HG03565 (cell line): ENCODE measurements around the gene APOO.
"Not testable (repeated sequence)": the region's sequence is repeated elsewhere in the genome, so short reads cannot be mapped to it uniquely, and the experiment has no call there.

Experiments used
- ATAC-seq: cut with Tn5 transposase; IDR thresholded peaks from one replicate; pipeline ENCODE4 v1.9.1; 2021; ENCODE audit warnings: mild to moderate bottlenecking, moderate library complexity; ENCODE audit not compliant: unreplicated experiment

The APOO gene

DNA sequence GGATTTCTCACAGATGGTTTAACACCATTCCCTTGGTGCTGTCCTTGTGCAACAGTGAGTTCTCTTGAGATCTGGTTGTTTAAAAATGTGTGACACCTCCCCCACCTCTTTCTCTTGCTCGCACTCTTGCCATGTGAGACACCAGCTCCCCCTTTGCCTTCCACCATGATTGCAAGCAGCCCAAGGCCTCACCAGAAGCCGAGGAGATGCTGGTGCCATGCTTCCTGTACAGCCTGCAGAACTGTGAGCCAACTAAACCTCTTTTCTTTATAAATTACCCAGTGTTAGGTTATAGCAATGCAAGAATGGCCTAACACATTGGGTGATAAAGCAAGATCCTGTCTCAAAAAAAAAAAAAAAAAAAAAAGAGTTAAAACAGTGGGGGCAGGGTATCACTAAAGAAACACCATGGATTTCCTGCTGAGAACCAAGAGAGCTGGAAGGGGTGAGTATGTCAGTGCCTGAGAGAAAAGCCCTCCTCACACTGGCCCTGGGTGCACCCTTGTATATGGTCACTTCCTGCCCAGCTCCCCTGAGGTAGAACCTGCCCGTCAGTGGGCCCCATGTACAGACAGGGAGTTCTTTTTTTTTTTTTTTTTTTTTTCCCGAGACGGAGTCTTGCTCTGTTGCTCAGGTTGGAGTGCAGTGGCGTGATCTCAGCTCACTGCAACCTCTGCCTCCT is 46.4 kb downstream of the APOO start:
- no peak for ATAC-seq

GRCh38 chrX:23859238-23859637 is 48.5 kb downstream of the APOO start:
- ATAC-seq, result not testable (repeated sequence)

DNA sequence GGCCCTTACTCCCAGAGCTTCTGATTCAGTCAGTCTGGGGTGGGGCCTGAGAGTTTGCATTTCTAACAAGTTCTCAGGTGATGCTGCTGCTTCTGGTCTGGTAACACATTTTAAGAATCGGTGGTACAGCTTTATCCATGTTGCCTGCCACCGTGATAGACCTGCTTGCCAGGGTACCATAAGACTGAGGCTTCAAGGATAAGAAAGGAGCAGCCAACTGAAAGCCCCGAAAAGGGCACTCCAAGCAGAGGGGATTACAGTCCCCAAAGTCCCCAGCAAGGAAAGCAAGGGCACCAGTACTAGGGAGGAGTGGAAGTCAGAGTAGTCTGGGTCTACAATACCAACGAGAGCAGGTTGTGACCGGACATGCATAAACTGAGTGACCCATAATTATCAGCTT is 49.8 kb downstream of the APOO start:
- no peak for ATAC-seq

DNA sequence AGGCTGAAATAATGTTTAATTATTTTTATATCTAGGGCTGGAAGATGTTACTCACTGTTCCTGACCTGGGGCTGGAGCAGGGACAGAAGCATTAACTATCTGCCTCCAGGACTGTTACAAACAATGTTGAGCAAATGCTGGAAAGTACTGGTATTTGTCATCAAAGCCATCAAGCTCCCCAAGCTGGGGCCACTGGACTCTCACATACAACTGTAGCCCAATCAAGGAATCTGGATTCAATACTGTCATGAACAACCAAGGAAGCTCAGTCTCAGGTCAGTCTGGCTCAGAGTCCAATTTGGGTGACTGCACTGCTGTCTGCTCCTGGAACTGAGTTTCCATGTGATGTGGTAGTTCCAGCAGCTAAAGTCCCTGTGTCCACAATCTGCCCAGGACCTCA is 50.4 kb downstream of the APOO start:
- no peak for ATAC-seq

DNA sequence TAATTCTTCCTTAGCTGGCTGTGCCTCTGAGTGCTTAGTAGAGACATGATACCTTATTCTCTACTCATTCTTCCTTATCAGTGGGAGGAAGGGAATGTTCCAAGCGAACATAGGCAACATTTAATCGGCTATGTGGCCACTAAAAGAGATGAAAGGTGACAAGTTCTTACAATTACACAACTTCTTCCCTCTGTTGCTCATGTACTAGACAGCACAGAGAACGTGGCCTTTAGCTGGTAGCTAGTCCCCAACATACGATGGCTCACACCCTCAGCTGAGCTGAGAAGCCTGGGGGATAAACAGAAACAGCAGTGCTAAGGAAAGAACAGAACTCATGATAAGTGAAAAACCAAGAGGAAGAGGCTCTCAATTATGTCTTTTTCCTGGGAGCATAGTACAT is 52.2 kb downstream of the APOO start:
- ATAC-seq, result no peak

GRCh38 chrX:23854945-23855344 is 52.8 kb downstream of the APOO start:
- ATAC-seq, result no peak

DNA sequence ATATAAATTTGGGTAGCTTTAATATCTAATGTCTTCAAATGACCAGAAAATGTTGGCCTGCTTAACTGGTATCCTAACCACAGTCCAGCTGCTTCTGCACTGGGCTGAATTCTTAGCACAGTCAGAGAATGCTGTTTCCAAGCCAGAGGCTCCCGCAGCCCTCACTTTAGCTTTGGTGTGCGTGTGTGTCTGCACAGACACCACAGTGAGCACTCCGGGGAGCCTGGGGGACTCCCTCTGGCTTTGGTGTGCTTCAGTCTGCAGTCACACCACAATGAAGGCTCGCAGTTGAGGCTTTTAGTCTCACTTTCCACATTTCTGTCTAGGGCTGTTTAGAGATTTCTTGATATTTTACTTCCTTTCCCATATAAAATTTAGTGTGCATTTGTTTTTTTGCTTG is 53.6 kb downstream of the APOO start:
- no peak for ATAC-seq

GRCh38 chrX:23851544-23851943 is 56.2 kb downstream of the APOO start:
- no peak for ATAC-seq

GRCh38 chrX:23849241-23849640 is 58.5 kb downstream of the APOO start:
- ATAC-seq, result no peak

DNA sequence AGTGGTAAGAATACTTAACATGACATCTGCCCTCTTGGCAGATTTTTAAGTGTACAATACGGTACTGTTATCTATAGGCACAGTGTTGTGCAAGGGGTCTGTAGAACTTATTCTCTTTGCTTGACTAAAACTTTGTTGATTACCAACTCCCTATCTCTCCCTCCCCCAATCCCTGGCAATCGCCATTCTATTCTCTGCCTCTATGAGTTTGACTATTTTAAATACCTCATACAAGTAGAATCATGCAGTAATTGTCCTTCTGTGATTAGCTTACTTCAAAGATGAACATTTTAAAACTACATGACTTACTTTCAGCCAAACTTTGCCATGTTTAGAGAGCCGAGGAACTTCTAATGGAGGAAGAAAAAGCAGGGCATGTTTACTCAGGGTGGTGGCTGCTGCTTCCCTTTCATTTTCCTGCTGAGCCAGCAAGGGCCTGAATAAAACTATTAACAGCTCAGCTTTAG is 62.4 kb downstream of the APOO start:
- ATAC-seq, result no peak

DNA sequence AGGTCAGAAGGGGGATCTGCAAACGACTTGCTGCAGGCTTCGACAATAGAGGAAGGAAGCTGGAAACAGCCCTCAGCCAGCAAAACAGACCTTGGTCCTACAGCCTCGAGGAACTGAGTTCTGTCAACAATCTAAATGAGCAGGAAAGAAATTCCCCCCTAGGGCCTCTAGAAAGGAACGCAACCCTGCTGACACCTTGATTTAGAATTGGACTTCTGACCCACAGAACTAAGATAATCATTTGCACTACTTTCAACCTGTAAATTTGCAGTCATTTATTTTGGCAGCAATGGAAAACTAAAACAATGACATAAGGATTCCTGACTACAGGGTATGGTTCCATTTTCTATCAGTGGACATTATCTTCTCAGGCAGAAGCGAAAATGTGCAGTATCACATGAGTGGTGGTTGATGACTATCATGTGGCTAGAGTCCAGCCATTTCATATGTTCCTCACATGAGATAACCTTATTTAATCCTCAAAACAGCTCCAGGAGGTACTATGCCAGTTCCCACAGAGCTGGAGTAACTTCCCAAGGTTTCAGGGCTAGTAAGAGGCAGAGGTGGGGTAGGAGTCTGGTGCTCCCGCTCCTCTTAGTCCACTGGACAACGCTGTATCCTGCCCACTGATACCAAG is 63.1 kb downstream of the APOO start:
- ATAC-seq, result no peak

- no peak for ATAC-seq
These were observed 65.8 kb downstream of the APOO start for GRCh38 chrX:23841847-23842522.

- ATAC-seq, result no peak
These were observed 67.1 kb downstream of the APOO start for GRCh38 chrX:23840674-23841073.

- no peak for ATAC-seq
These were observed 68.8 kb downstream of the APOO start for GRCh38 chrX:23838953-23839352.

DNA sequence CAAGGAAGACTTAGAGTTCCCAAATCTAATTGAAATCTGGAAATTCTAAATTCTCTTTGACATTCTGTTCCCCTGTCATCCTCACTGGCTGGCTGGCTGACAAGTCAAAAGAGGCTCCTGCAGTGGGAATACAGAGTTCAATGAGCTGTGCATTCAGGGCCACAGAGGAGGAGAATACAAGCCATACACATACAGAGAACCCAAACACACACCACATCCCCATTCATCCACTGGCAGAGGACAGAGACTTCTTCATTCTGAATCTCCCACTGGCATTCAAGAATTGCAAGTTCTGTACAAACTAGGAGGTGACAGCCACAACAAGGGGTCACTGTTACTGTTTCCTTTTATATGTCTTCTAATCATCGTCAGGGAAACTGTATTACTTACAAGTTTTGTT is 75.0 kb downstream of the APOO start:
- no peak for ATAC-seq

GRCh38 chrX:23828881-23829280 is 78.9 kb downstream of the APOO start:
- ATAC-seq, result no peak

DNA sequence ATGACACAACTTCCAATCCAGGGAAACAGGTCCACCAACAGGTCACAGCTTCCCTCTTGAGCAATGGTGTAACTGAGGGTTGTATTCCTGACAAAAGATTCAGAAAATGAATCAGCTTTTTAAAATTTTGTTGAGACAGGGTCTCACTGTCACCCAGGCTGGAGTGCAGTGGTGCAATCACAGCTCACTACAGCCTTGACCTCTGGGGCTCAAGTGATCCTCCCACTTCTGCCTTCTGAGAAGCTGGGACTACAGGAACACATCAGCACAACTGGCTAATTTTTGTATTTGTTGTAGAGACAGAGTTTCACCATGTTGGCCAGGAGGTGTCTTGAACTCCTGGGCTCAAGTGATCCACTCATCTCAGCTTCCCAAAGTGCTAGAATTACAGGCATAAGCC is 81.1 kb downstream of the APOO start:
- ATAC-seq, result no peak

- no peak for ATAC-seq
These were observed 81.5 kb downstream of the APOO start for GRCh38 chrX:23826216-23826615.

DNA sequence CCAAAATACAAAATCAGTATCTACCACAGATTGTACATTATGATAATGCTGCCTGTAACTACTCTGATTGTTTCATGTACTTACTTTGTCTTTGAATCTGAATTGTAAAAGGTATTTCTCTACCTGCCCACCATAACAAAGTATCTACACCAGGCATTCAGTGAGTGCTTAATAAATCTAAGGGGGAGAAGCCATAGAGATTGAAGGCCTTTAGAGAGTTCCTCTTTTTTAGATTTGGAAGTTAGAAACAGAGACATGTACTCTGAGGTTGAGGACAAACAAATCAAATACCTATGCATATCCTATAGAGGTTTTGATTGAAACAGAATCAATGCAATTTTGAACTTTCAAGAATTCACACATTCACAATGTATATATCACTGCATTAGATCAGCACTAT is 82.1 kb downstream of the APOO start:
- ATAC-seq, result no peak

DNA sequence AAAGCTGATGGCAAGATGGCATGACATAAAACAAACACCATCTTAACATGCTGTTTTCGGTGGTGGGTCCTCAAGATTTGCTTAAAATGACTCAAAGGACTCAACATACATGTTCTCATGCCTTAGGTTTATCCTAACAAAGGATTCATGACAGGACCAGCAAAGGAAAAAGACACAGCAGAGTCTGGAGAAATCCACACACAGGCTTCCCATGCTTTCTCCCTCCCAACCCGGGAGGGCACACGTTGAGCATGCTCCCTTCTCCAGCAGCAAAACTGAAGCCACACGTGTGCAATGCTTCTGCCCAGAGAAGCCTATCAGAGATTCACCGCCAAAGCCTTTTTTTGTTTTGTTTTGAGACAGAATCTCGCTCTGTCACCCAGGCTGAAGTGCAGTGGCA is 84.9 kb downstream of the APOO start:
- no peak for ATAC-seq

GRCh38 chrX:23822397-23822796 is 85.3 kb downstream of the APOO start:
- no peak for ATAC-seq

DNA sequence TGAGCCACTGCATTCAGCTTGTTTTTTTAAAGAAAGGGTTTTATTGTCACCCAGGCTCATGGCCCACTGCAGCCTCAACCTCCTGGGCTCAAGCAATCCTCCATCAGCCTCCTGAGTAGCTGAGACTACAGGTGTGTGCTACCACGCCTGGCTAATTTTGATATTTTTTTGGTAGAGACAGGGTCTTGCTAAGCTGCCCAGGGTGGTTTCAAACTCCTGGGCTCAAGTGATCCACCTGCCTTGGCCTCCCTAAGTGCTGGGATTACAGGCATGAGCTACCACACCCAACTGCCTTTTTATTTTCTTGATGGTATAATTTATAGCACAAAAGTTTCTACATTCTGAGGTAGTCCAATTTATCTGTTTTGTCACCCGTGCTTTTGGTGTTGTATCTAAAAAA is 85.9 kb downstream of the APOO start:
- no peak for ATAC-seq
